ENCODE results near the gene KRTAP5-11.
A peak's percentile ranks its signal among the peaks of the same experiment; 100 is the strongest.
"Not testable (repeated sequence)": the region's sequence is repeated elsewhere in the genome, so short reads cannot be mapped to it uniquely, and the experiment has no call there.

KRTAP5-11 gene

DNA sequence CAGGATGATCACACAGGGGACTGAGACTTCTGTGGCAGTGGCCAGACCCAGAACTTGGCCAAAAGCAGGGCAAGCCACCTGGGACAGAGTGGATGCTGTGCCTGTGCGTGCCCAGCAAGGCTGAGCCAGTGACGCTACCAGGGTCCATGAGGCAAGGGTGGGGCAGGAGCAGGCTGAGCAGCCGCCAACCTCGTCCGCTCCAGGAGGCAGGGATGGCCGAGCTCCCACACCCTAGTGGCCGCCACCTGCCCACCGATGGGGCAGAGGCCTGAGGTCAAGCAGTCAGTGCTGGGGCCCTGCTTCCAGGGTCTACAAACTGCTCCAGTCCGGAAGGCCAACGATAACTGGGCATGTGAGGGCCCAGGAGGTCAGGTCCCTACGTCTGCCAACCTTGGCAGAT, 27.2 kb downstream of the KRTAP5-11 start:
- no peak for DNase-seq (ENCODE audit: low read depth)

DNA sequence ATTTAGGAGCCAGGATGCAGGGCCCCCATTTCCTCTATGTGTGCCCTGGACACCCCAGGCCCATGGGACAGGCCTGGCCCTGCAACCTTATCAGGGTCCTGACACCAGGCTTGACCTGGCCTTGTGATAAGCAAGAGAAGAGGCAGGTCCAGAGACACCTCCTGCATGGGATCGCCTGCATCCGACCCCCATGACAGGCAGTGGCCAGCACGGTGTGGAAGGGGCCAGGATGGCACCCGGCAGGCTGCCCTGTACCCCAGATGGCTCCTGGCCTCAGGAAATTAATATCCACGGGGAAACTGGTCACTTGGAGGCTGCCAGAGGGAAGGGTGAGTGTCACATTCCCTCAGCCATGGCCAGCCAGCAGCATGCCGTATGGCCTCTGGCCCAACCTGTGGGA, 27.7 kb downstream of the KRTAP5-11 start:
- no peak for DNase-seq (ENCODE audit: low read depth)

DNA sequence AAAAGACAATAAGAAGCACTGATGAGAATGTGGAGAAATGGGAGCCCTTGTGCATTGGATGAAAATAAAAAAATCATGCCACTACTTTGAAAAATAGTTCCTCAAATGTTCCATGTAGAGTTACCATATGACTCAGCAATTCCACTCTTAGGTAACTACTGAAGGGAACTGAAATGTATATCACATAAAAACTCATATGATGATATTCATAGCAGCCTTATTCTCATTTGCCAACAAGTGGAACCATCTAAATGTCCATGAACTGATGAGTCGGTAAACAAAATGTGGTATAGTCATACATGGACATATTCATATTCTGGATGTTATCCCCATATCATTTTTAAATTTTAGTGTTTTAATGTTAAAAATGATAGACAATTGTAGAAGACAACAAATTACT, 31.0 kb downstream of the KRTAP5-11 start:
- DNase-seq (ENCODE audit: low read depth): no peak

DNA sequence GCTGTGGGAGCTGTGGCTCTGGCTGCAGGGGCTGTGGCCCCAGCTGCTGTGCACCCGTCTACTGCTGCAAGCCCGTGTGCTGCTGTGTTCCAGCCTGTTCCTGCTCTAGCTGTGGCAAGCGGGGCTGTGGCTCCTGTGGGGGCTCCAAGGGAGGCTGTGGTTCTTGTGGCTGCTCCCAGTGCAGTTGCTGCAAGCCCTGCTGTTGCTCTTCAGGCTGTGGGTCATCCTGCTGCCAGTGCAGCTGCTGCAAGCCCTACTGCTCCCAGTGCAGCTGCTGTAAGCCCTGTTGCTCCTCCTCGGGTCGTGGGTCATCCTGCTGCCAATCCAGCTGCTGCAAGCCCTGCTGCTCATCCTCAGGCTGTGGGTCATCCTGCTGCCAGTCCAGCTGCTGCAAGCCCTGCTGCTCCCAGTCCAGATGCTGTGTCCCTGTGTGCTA, 33.9 kb downstream of the KRTAP5-11 start:
- no peak for DNase-seq (ENCODE audit: low read depth)

DNA sequence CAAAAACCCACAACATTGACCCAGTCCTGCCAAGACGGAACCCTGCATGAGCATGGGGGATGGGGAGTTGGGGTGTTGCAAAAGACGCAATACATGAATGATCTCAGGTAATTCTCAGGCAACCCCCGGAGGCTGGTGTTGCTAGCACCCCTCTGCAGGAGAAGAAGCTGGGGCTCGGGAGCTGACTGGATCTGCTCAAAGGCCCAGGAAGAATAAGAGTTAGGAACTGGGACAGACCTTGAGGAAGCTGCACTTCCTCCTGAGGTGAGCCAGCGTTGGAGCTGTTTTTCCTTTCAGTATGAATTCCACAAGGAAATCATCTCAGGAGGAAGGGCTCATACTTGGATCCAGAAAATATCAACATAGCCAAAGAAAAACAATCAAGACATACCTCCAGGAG, 34.6 kb downstream of the KRTAP5-11 start, which contains the start of gene KRTAP5-9:
Gene KRTAP5-9, plus strand, starts transcription at position 301 of the 400 bp plus-strand sequence. CDS start 238 bp downstream, outside the sequence.
- DNase-seq (ENCODE audit: low read depth): no peak

DNA sequence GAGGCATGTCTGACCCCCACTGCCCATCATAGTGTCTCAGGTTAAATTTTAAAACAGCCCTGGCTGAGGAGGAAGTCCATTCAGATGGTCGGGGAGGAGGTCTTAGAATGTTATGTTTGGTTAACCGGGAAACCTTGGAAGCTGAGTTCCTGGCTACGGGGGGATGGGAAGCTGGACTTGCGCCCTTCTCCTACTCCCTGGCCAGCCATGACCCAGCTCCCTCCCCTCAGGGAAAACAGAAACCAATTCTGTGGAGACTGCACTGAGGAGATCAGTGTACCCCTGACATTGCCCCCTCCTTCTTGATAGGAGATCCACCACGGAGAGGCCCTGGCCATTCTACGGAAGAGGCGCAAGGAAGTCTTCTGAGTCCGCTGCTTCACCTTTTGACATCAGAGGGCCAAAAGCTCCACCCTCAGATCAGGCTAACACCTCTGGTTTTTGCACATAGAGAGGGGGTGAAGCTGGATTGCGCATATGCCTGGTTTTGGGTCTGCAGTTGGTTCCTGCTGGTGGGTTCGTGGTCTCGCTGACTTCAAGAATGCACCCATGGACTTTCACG, 37.2 kb downstream of the KRTAP5-11 start:
- no peak for DNase-seq (ENCODE audit: low read depth)

DNA sequence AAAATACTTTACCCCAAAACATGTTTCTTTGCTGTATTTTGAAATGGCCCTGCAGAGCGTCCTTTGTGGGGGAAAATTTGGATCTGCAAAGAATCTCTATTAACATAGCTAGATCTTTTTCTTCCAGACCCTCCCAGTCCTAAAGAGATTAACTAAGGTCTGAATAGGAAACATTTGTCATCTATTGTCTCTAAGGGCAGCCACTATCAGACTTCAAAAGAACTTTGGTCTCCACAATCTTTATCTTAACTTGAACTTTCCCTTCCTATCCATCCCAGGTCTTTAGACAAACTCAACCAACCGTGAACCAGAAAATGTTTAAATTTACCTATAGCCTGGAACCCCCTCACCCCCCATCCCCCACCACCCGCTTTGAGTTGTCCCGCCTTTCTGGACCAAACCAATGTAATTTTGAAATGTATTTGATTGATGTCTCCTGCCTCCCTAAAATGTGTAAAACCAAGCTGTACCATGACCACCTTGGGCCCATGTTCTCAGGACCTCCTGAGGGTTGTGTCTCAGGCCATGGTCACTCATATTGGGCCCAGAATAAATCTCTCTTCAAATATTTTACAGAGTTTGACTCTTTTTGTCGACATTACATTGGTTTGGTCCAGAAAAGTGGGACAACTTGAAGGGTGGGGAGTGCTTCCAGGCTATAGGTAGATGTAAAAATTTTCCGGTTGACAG, 38.0 kb downstream of the KRTAP5-11 start:
- no peak for DNase-seq (ENCODE audit: low read depth)

DNA sequence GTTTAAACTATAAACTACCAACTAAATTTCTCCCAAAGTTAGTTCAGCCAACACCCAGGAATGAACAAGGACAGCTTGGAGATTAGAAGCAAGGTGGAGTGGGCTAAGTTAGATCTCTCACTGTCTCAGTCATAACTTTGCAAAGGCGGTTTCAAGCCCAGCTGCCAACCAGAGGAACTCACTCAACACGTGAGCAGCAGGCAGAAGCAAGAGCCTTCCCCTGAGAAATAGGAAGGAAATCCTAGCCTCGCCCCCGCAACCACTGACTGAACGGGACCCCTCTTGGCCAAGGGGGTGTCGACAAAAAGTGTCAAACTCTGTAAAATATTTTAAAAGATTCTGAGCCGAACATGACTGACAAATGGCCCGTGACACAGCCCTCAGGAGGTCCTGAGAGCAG, 38.8 kb downstream of the KRTAP5-11 start:
- no peak for DNase-seq (ENCODE audit: low read depth)

DNA sequence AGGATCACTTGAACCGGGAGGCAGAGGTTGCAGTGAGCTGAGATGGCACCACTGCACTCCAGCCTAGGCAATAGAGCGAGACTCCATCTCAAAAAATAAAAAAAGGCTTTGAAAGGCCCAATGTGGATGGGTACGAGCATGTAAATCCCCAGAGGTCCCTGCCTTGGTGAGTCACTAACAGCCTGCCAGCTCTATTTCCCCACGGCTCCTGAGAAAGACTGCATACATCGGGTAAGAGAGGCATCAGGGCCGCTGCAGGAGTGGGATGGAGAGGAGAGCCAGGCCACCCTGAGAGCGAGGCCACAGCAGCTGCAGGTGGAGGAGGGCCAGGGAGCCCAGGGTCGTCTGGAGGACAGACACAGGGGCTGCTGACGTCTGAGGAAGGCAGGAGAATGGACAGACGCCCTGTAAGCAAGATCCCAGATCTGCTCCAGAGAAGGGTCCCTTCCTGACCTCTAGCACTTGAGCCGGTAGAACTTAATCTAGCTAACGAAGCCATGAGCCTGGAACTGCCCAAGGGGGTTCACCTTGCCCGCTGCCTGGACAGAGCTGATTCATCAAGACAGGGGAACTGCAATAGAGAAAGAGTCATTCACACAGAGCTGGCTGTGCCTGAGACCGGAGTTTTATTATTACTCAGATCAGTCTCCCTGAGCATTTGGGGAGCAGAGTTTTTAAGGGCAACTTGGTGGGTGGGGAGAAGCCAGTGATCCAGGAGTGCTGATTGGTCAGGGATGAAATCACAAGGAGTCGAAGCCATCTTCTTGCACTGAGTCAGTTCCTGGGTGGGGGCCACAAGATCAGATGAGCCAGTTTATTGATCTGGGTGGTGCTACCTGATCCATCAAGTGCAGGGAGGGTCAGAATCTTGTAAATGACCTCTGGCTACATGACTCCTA, 39.5 kb downstream of the KRTAP5-11 start:
- peak; percentile 4 for DNase-seq (ENCODE audit: low read depth)

DNA sequence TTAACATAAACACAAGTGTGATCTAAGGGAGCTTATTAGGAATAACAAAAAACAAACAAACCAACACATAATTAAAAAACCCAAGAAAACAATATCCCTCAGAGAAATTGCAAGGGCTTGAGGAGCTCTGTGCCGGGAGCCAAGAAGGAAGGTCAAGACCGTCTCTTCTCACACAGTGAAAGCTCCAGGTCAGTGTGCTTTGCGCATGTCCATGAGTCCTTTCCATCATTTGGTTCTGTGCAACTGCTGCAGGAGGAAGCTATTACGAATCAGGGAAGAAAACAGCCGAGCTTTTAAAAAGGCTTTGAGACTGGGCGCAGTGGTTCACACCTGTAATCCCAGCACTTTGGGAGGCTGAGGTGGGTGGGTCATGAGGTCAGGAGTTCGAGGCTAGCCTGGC, 40.3 kb downstream of the KRTAP5-11 start:
- no peak for DNase-seq (ENCODE audit: low read depth)

DNA sequence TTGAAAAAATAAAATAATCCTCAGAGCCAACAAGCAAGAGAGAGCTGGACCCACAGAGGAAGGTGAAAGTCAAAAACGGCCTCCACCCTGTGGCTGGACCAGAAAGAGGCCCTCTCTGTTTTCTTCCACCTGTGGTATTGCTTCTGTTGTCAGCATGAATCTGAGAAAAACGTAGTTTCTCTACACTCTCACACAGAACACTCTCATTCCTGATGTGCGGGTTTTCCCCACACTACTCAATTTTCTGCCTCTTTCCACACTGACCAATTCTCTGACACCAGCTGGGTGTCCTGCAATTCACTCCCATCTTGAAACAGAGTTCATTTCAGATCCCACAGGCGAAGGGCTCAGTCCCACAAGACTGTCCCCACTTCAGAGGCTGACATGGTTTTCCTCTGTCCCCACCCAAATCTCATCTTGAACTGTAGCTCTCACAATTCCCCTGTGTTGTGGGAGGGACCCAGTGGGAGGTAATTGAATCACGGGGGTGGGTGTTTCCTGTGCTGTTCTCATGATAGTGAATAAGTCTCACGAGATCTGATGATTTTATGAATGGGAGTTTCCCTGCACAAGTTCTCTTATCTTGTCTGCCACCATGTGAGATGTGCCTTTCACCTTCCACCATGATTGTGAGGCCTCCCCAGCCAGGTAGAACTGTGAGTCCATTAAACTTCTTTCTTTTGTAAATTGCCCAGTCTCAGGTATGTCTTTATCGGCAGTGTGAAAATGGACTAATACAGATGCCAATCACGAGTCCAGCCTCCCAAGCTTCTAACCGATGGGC, 42.0 kb downstream of the KRTAP5-11 start:
- not testable (repeated sequence) for DNase-seq (ENCODE audit: low read depth)

DNA sequence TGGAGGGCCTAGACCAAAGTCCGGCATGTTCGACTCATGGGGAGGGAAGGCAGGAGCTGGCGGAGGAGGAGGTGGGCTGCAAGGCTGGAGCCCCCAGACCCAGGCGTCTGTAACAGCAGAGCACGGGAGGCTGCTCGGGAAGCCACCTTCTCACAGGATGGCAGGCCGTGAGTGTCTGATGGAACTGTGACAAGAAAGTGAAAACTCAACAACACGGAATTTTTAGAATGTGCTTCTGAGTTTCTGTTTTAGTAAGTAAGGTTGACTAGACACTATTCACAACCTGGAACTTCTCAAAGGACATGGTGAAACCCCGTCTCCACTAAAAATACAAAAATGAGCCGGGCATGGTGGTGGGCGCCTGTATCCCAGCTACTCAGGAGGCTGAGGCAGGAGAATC, 42.7 kb downstream of the KRTAP5-11 start:
- not testable (repeated sequence) for DNase-seq (ENCODE audit: low read depth)

DNA sequence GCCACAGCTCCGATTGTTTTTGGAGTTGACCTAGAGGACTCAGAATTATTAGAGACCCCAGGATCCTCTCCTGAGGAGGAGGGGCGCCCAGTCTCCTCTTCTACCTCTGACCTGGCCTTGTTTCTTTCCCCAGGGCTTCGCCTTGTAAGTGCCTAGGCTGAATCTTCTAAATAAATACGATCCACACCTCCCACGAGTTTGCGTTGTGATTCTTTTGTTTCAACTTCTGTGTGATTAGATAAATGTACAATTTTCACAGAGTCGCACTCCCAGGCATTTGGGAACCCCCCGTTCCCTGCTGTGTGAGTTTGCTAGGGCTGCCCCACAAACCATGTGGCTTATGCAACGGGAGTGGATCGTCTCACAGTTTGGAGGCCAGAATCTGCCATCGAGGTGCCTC, 43.7 kb downstream of the KRTAP5-11 start:
- DNase-seq (ENCODE audit: low read depth): no peak

DNA sequence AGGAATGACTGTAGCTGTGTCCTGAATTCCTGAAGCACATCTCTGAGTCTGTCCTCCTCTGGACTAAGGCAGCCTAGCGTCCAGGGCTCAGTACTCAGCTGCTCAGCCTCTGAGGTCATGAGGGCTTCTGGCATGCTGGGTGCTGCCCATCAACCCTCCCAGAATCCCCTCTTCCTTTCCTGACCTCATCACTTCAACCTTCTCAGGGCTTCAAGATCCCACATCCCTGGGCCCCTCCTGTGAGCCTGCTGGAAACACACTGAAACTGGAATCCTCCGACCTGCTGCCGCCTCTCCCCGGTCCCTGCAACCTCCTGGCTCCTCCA, 44.0 kb downstream of the KRTAP5-11 start:
- DNase-seq (ENCODE audit: low read depth): no peak

DNA sequence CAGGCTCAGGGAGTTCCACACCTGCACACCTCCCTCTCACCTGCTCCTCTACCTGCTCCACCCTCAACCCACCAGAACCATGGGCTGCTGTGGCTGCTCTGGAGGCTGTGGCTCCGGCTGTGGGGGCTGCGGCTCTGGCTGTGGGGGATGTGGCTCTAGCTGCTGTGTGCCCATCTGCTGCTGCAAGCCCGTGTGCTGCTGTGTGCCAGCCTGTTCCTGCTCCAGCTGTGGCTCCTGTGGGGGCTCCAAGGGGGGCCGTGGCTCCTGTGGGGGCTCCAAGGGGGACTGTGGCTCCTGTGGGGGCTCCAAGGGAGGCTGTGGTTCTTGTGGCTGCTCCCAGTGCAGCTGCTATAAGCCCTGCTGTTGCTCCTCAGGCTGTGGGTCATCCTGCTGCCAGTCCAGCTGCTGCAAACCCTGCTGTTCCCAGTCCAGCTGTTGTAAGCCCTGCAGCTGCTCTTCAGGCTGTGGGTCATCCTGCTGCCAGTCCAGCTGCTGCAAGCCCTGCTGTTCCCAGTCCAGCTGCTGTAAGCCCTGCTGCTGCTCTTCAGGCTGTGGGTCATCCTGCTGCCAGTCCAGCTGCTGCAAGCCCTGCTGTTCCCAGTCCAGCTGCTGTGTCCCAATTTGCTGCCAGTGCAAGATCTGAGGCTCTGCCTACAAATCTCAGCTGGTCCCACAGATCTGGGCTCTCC, 44.6 kb downstream of the KRTAP5-11 start, which contains the start of gene KRTAP5-8:
Gene KRTAP5-8, plus strand, starts transcription at position 49 of the 689 bp plus-strand sequence. Its CDS starts 31 bp downstream, at position 80.
- DNase-seq (ENCODE audit: low read depth): not testable (repeated sequence)

DNA sequence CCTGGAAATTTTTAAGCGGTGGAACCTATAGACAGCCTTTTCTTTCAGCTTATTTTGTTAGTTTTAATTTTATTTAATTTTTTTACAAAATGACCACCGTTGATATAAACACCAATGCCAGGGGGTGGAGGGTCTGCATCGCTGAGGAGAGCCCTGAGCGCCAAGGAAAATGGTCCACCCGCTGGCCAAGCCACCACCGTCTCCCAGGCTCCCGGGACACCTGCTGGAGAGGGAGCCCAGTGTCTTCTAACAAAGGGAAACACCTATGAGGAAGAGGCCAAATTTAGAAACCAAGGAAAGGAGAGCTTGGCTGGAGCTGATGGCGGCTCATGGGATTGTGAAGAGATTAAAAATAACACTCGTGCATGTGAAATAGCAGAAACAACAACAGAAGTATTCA, 45.1 kb downstream of the KRTAP5-11 start:
- no peak for DNase-seq (ENCODE audit: low read depth)

DNA sequence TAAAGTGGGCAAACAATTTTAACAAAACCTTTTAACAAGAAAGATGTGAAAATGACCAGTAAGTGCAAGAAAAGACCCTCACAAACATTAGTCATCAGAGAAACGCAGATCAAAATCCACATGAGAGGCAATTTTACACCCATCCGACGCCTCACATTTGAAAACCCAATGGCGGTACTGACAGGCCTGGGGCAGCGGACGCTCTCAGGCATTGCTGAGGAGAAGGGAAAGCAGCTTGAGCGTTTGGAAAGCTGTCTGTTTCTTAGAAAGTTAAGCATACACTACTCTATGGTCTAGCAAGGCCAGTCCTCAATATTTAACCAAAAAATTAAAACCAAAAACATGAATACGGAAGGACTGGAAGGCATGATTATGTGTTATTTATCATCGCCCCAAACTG, 46.9 kb downstream of the KRTAP5-11 start:
- DNase-seq (ENCODE audit: low read depth): no peak

DNA sequence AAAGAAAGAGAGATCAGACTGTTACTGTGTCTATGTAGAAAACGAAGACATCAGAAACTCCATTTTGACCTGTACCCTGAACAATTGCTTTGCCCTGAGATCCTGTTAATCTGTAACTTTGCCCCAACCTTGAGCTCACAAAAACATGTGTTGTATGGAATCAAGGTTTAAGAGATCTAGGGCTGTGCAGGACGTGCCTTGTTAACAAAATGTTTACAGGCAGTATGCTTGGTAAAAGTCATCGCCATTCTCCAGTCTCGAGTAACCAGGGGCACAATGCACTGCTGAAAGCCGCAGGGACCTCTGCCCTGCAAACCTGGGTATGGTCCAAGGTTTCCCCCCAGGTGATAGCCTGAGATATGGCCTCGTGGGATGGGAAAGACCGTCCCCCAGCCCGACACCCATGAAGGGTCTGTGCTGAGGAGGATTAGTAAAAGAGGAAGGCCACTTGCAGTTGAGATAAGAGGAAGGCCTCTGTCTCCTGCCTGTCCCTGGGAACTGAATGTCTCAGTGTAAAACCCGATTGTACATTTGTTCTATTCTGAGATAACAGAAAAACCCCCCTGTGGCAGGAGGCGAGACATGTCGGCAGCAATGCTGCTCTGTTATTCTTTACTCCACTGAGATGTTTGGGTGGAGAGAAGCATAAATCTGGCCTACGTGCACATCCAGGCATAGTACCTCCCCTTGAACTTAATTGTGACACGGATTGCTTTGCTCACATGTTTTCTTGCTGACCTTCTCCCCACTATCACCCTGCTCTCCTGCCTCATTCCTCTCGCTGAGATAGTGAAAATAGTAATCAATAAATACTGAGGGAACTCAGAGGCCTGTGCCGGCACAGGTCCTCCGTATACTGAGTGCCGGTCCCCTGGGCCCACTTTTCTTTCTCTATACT, 47.7 kb downstream of the KRTAP5-11 start:
- not testable (repeated sequence) for DNase-seq (ENCODE audit: low read depth)

DNA sequence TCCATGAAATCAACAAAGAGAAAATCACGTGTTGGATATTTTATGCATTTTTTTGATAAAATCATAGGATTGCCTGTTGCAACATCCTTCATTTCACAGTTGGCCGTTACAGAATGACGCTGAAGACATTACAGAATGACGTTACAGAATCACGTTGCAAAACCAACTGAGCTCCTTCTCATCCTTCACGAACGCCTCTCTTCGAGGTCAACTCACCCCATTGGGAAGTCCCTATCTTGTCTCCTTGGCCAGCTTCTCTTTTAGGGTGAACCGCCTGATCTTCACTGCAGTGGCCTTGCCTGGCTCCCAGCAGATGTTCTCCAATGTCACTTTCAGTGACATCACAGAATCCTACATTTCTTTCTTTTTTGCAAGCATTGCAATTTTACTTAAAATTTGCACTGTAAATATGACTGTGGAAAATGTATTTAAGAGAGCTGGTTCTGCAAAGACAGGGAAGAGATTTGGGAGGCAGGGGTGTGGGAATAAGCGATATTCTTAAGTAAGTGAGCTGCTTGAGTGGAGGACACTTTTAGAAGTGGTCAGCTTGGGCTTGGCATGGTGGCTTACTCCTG, 50.6 kb downstream of the KRTAP5-11 start:
- no peak for DNase-seq (ENCODE audit: low read depth)
